NCI-H1694 treated with DMSO at 0.1 percent for 48 hours (cell line): Measurements from ENCODE around the gene ERI3.

Source experiments
- DNase-seq: peaks from one replicate; lab custom pipeline; 2025; lab: John Stamatoyannopoulos, UW

ERI3 gene

DNA sequence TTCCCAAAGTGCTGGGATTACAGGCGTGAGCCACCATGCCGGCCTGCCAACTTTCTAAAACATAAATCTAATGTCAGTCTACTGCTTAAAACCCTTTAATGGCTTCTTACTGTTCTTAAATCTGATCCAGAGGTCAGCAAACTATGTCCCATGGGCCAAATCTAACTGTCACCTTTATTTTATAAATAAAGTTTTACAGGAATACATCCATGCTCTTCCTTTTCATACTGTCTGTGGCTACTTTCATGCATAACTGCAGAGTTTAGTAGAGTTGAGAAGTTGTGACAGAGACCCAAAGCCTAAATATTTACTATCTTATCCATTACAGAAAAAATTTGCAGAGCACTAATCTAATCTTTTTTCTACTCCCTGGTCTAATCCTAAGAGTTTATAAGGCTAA, 3.8 kb downstream of the ERI3 start:
- DNase-seq = no peak

DNA sequence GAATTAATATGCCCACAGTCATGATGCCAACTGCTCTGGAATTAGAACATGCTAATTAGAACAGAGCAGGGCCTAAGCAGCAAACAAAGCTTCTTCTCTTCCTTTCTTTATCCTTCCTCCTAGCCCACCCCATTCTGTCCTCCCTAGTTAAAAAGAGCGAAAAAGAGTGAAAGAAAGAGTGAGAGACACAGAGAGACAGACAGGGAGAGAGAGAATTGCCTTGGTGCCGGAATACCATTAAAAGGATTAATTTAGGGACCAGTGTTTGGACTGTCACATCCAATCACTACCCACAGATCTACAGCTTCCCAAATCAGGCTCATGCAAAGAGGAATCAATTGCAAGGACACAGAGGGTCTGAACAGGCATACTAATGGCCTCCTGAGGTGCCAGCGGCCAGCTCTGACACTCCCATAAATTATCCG, 7.0 kb downstream of the ERI3 start:
- DNase-seq = no peak

DNA sequence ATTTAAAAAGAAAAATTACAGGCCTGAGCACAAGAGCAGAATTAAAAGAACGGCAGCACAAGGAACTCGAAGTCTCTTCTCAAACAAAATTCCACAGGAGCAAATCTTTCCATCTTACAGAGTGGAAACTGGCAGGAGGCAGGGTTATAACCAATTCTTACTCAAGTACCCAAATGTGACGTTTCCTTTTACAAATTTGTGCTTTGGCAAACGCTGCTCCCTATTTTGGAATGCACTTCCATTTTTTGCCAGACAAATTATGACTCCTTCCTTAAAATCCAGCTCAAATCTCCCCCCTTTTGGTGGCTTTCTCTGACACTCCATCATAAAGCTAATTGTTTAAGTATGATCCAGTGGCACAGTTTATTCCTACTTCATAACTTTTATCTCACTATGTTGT, 7.8 kb downstream of the ERI3 start:
- no peak for DNase-seq

DNA sequence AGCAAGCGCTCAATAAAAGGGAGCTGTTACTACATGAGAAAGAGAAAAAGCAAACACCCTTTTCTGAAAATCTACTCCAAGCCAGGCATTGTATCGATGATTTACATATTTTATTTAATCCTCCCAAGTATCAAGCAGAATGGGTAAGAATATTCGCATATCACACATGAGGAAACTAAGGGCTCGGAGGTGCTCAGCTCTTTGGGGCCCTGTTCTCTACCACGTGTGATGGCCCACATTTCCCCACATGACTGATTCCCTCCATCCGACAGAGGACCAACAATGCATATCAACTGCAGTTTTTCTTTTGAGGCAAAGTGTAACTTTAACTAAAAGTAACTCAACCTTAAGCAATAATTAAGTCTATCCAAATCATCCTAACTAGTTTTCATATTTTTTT, 8.2 kb downstream of the ERI3 start:
- DNase-seq = no peak

DNA sequence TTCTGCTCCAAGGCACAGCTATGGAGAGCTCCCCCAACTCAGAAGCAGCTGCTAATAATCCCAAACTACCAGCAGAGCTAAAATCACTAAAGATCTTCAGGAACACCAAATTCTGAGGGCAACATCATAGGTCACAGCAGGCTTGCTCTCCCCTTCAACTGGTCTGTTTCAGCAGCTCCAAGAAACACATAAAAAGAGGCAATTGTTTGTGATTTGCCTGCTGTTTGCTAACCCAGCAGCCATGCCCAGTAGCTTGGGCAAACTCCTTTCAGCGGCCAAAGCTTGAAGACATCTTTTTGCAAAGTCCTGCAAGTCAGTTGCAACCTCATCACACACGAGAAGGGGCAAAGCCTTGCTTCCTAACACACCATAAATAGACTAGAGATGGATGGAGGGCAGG, 8.9 kb downstream of the ERI3 start:
- DNase-seq = no peak

DNA sequence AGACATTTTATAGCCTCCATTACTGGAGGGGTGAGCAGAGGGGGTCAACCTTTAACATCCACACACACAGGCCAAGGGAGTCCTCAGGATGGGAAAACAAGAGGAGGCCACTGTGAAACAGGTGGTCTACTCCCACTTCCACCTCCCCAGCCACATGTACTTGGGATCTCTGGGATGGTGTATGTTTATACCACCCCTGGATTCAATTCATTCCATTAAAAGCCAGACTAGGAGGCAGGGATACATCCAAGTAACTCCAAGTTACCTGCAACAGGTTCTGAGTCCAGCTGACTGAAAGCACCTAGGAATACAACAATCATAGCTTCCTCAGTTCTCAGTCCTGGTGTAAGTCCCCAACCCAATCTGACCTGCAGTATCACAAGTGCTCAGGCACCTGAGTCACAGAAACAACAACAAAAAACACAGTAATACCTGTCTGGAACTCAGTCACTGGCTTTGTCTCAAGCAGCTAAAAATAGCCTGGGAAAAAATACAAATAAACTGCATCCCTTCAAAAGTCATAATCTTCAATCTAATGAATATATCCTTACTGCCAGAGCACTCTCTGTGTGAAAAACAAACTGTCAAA, 9.8 kb downstream of the ERI3 start:
- no peak for DNase-seq

DNA sequence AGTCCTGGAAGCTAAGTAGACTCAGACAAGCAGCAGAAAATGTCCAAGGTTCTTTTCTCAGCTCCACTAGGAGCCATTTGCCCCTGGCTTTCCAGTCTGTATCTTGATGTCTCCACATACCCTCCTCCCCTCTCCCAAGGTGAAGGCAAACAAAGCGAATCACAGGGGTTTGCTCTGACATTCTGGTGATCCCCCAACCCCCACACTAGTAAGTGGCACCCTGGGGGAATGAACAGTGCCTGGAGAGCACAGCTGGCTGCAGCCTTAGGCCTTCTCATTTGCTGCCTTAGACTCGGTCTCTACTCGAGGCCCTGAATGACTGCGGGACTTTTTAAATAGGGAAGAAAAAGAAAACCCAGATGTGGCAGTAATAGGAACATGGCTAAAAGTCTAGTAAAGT, 15.3 kb downstream of the ERI3 start:
- DNase-seq = no peak

DNA sequence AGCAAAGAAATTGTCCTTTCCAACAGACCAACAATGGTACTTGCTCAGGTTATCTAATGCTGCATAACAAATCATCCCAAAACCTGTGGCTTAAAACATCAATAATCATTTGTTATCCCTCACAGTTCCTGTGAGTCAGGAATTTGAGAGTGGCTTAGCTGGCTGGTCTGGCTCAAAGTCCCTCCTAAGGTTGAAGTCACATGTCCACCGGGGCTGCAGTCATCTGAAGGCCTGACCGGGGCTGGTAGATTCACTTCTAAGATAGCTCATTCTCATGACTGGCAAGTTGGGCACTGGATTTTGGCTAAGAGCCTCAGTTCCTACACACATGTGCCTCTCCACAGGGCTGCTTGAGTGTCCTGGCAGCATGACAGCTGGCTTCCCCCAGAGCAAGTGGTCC, 16.9 kb downstream of the ERI3 start:
- no peak for DNase-seq

DNA sequence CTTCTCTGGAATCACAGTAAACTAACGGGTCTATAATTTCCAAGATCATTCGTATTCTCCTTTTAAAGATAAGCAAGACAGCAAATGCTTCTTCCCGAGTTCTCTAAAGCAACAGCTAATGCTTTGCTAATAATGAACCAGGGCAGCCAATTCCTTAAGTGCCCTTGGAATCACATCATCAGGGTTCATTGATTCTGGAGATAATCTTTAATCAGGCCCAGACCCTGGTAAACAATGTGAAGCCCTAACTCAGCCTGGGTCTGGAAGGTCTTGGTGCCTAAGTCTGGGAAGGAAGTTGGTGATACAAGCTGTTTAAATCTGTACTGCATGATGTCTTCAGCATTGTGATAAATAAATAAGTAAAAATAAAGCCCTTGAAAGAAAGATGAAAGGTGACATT, 18.4 kb downstream of the ERI3 start:
- no peak for DNase-seq

DNA sequence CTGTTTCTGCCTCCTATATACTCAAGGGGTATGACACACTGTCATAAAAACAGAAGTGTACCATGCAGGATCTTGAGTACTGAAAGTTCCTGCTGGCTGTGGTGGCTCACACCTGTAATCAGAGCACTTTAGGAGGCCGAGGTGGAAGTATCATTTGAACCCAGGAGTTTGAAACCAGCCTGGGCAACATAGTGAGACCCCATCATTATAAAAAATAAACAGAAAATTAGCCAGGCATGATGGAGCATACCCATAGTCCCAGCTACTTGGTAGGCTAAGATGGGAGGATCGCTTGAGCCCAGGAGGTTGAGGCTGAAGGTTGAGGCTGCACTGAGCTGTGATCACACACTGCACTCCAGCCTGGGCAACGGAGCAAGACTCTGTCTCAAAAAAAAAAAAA, 20.1 kb downstream of the ERI3 start:
- DNase-seq = no peak

DNA sequence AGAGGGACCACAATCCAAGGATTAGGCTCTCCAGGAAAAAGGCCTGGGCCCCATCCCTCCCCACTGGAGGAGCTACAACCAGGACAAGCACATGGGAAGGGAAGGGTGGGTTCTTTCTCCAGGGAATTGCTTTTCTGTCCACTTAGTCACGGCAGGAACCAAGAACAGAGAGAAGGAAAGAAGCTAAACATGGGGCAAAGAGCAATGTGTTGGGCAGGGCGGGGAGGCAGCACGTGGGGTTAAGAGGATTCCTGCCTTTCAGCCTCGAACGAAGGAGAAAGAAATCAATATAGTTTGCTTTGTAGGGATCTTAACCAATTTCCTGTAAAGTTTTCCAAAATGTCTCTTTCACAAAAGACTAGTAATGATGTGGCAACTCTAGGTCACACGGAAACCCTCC, 21.7 kb downstream of the ERI3 start:
- no peak for DNase-seq

DNA sequence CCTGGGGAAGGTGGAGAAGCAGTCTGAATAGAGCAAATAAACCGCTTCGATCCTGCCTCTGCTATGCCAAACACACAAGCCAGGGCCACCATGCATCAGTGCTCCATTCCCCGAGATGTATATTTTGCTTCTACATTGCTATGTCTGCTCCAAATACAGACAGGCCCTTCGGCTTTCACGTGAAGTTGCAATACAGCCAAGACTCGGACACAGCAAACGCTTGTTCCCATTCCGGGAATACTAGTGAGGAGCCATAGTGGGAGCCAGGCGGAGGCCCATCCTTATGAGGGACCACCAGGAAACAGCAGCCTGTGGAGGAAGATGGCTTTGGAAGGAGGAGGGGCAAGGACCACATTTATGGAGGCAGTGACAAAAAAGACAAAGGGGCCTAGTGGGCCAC, 22.6 kb downstream of the ERI3 start:
- DNase-seq = no peak

DNA sequence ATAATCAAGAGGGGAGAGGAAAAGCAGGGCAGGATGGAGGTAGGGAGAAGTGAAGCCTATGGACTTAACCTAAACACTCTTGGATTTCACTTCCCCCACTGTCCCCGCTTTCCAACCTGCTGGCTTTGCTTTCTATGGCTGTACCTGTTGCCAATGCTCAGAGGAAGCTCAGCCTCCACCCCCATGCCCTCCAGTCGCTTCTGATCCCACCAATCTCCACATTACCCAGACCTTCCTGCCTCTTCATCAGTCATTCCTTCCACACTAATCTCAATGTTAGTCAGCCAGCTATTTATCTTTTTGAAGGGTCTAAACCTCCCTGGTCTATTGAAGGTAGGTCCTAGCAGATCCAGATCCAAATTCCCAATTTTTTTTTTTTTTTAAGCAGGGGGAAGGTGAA, 24.1 kb downstream of the ERI3 start:
- no peak for DNase-seq

DNA sequence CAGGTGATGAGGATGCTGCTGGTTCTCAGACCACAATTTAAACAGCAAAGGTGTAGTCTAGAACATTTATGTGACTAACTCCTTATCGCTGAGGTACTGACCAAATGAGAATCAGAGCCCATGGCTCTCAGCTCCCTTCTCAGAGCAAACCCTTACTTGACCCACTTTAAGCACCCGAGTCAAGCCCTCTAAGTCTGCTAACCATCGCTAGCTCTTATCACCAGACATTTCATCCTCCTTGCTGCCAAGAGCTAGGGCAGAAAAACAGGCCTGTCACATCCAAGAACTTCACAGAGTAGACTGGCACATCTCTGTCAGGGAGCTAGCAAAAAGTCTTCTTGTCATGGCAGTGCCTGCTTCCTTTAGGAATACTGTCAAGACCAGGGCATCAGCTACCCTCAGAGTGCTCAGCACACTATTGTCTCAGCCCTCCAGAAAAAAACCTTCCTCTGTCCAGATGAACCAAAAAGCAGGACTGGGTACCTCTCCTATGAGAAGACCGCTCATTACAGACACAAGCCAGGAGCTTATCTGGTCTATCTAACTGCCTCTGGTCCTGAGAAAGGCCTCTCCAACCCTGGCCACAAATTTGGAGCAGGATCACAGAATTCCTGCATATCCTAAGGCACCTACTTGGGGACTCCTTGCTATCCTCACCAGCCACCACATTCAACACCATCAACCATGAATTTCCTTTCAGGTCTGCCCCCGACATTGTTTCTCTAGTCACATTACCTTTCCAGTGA, 26.2 kb downstream of the ERI3 start:
- no peak for DNase-seq

DNA sequence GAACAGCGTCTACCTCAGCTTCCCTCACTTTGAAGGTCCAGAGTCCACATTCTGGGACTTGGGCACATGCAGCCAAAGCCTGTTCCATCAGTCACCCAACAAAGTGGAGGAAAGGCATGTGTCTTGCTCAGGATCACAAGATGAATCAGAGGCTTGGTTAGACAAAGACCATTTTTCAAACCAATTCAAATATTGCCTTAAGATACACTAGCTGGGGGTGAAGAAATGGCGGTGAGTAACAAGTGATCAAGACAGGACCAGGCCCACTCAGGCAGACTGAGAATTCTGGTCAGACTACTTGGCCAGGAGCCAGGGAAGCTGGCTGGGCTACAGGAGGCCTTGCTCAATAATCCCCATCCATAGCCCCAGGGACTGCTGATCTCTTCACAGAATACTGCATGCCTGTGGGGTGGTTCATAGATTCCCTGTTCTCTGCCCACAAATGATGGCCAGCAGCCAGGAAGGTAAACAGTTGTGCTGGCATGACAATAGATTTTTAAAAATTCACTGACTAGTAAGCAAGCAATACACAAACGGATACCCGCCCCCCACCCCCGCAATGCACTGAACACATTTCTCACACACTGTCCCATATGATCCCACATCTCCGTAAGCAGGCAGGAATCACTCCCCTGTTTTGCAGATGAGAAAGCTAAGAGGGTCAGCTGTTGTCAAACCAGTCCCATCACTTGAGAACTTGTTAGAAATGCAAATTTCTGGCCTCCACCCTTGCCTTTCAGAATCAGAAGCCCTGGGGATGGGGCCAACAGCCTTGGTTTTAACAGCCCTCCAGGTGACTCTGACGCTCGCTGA, 27.2 kb downstream of the ERI3 start:
- peak; percentile 12 for DNase-seq

DNA sequence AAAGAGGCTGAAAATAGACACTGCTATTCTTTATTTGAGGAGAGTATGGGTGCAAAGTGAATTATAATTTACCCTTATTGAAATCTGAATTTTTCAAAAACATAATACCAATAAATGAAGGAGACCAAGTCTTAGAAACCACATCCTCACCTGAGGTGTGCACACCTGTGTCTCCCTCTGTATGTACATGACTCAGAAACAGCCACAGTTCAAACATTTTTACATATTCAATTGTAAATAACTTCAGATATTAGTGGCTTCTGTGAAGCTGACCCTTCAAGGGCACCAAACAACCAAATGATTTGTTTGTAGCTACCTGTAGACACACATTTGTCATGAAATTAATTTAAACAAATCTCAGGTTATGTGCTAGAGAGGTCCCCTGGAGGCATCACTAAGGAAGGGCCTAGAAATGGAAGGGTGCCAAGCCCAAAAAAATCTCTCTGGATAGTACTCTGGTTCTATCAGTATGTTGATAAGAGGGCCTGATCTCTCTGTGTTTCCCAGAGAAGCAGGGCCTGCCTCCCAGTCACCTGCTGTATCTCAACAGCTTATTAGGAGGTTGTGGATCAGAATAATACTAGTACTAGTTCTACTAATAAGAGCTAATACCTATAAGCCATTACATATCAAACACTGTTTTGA, 28.1 kb downstream of the ERI3 start:
- DNase-seq = no peak

DNA sequence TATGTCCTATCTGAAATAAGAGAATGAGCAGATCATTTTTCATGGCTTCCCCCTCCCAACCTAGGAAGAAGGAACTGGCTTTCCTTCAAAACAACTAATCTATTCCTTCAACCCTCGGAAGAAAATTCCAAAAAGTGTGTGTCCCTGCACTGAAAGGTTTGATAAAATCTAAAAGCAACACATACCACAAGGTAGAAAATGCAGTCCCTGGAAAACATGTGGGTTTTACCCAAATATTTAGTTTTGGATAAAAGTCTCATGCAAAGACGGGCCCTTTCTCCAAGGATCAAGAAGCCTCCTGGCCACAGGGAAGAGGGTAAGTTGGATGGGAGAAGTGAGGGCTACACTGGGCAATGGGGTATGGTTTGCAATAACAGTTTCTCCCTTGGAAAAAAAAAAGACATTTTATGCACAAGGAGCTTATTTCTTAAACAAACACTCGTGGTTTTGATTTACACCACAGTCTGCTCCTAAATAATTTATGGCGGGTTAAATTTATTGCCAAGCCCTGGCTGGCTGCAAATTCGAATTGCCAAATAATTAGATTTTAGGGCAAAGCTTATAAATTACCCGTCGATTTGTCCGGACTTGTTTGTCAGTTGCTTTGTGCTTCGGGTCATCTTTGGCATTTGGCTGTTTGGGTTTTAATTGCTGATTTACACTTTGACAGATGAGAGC, 28.9 kb downstream of the ERI3 start:
- DNase-seq = no peak

DNA sequence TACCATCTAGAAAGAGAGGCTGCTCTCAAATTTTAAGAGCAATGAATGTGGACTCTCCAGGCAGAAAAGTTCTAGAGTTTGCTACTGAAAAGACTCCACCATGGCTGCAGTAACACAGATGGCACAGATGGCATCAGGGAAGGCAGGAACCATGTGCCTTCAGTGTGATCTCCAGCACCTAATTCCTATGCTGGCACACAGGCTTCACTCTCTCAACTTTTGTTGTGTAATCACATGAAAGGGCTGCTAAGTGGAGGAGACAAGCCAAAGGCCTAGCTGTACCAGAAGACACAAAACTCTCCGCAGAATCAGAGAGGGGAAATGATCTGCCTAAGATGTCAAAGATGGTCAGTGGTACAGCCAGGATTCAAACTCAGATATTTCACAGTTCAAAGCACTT, 31.1 kb downstream of the ERI3 start:
- DNase-seq = no peak

DNA sequence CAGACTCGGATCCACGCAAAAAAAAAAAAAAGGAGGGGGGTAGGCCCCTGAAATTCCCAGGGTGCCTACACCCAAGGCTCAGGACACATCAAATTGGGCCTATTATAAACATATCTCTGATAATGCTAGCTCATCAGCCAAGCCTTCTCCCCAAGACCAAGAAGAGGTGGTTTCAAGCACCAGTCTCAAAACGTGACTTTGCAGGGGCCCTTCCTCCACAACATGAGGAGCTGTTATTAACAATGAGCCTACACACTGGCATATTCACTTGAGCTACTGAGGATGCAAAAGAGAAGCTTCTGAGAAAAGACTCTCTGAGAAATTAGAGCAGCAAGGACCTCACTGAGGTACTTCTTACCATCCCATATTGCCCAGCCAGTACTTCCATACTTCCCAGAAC, 32.7 kb downstream of the ERI3 start:
- no peak for DNase-seq

DNA sequence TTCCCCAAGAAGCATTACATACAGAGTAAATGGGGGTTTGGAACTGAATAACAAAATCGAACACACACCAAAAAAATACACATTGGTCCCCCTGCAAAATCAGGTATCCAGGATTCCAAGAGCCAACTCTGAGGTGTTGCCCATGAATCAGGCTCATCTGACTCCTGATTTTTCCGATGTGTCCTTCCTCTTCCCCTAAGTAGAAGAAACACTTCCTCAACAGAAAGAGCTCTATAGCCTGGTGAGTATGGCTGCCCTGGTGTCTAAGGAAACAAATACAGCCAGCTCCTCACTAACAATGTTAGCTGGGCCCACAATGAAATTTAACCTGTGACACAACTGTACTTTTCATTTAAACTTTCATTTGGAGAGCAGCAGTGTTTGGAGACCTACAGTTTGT, 33.6 kb downstream of the ERI3 start:
- DNase-seq = no peak

DNA sequence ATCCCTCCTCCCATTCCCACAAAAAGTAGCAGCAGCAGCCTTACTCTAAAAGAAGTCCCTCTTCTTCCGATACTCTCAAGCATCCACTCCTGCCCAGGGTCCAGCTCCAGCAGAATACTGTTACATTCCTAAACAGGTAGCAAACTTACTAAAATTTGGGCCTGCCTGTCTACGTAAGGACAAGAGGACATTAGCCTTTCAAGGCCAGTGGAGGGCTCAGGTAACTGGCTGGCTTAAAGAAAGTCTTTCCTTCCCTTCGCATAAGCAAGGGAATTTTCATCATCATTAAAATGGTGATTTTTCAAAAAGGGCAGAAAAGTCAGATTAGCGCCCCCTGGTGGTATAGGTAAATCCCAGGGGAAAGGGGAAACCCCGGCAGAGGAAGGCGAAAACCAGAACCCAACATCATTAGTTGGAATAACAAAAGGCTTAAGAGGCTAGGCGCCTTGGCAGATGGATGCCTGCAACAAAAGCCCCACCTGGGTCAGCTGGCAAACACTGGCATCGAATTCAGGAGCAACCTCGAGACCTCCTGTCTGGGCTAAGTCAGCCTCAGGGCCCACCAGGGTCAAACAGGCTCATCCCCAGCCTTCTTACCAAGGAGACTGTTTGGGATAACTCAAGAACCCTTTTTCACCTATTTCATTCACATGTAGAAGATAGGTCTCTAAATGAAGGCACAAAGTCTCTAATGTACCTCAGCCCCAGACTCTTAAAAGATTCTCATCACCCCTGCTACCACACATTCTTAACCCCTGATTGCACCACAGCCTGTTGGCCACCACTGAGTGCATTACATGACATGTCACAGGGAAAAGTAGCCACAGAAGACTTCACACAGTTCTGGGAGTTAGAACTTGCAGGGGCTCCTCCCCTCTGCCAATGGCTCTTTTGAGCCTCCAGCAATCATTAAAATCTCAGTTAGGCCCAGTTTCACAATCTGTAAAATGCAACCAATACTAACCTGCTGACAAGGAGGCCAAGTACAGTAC, 36.7 kb downstream of the ERI3 start:
- DNase-seq = peak; percentile 29
